ENCODE results near the gene FIG4.
"Not testable (repeated sequence)": the region's sequence is repeated elsewhere in the genome, so short reads cannot be mapped to it uniquely, and the experiment has no call there.

FIG4 gene

GRCh38 chr6:109821428-109821827, 130.3 kb downstream of the FIG4 start:
- no peak for DNase-seq (ENCODE audit: extremely low spot score)
- ChIA-PET CTCF (no interaction called here), POLR2A (no interaction called here)
- TF ChIP-seq HDGF (IDR thresholded peaks at IDR 0.05; ENCODE audit: borderline replicate concordance): no peak
- no peak for TF ChIP-seq NFRKB (IDR thresholded peaks at IDR 0.05)

GRCh38 chr6:109824105-109824504, 133.0 kb downstream of the FIG4 start:
- TF ChIP-seq SUZ12 (IDR thresholded peaks at IDR 0.05): no peak
- no peak for TF ChIP-seq TARDBP (IDR thresholded peaks at IDR 0.05)
- POLR2A ChIA-PET: no interaction called here
- CTCF ChIA-PET: no interaction called here
- no peak for DNase-seq (ENCODE audit: extremely low spot score)

GRCh38 chr6:109826551-109826950, 135.5 kb downstream of the FIG4 start:
- no peak for DNase-seq (ENCODE audit: extremely low spot score)
- ChIA-PET POLR2A (no interaction called here), CTCF (interaction anchor here (0.6 kb wide), 2 partner anchors 86 to 398 kb away, joined by 4 to 6 read pairs; no protein-coding TSS in a partner anchor)
- TF ChIP-seq BHLHE40 (IDR thresholded peaks at IDR 0.05; ENCODE audit: borderline replicate concordance): no peak
- no peak for TF ChIP-seq FOXK2 (IDR thresholded peaks at IDR 0.05)
- no peak for TF ChIP-seq L3MBTL2 (conservative IDR thresholded peaks at IDR 0.05)
- TF ChIP-seq SUZ12 (IDR thresholded peaks at IDR 0.05): no peak
- TF ChIP-seq ARNT (IDR thresholded peaks at IDR 0.05): no peak
- no peak for TF ChIP-seq ELF4 (IDR thresholded peaks at IDR 0.05)
- no peak for TF ChIP-seq PKNOX1 (IDR thresholded peaks at IDR 0.05)

GRCh38 chr6:109831352-109831751, 140.3 kb downstream of the FIG4 start:
- DNase-seq (ENCODE audit: extremely low spot score); POLR2A ChIA-PET; CTCF ChIA-PET: not testable (repeated sequence)

GRCh38 chr6:109834131-109834530, 143.0 kb downstream of the FIG4 start:
- CTCF ChIA-PET: no interaction called here
- POLR2A ChIA-PET: no interaction called here
- no peak for DNase-seq (ENCODE audit: extremely low spot score)
- TF ChIP-seq SP1 (IDR thresholded peaks at IDR 0.05): no peak
- no peak for TF ChIP-seq ELF4 (IDR thresholded peaks at IDR 0.05)
- TF ChIP-seq SUZ12 (IDR thresholded peaks at IDR 0.05): no peak
- TF ChIP-seq NFRKB (IDR thresholded peaks at IDR 0.05): no peak
- TF ChIP-seq BHLHE40 (IDR thresholded peaks at IDR 0.05; ENCODE audit: borderline replicate concordance): no peak
- TF ChIP-seq CTBP1 (IDR thresholded peaks at IDR 0.05; ENCODE audit: borderline replicate concordance): no peak
- no peak for TF ChIP-seq HDGF (IDR thresholded peaks at IDR 0.05; ENCODE audit: borderline replicate concordance)
- TF ChIP-seq FOXA1 (IDR thresholded peaks at IDR 0.05): no peak
- TF ChIP-seq LEF1 (IDR thresholded peaks at IDR 0.05; ENCODE audit: borderline replicate concordance): no peak
- TF ChIP-seq FOXK2 (IDR thresholded peaks at IDR 0.05): no peak
- TF ChIP-seq FOXM1 (IDR thresholded peaks at IDR 0.05; ENCODE audit: borderline replicate concordance): no peak
- no peak for TF ChIP-seq ARNT (IDR thresholded peaks at IDR 0.05)
- no peak for TF ChIP-seq ZNF384 (IDR thresholded peaks at IDR 0.05)

- TF ChIP-seq ELF4 (IDR thresholded peaks at IDR 0.05) (no peak), FOXM1 (IDR thresholded peaks at IDR 0.05; ENCODE audit: borderline replicate concordance) (no peak), FOXA1 (IDR thresholded peaks at IDR 0.05) (no peak), CTBP1 (IDR thresholded peaks at IDR 0.05; ENCODE audit: borderline replicate concordance) (no peak), PKNOX1 (IDR thresholded peaks at IDR 0.05) (no peak), SP1 (IDR thresholded peaks at IDR 0.05) (no peak), SUZ12 (IDR thresholded peaks at IDR 0.05) (no peak), LEF1 (IDR thresholded peaks at IDR 0.05; ENCODE audit: borderline replicate concordance) (no peak), HDGF (IDR thresholded peaks at IDR 0.05; ENCODE audit: borderline replicate concordance) (no peak), TARDBP (IDR thresholded peaks at IDR 0.05) (no peak), ARNT (IDR thresholded peaks at IDR 0.05) (no peak), NFRKB (IDR thresholded peaks at IDR 0.05) (no peak), L3MBTL2 (conservative IDR thresholded peaks at IDR 0.05) (no peak), ZNF384 (IDR thresholded peaks at IDR 0.05) (no peak), BHLHE40 (IDR thresholded peaks at IDR 0.05; ENCODE audit: borderline replicate concordance) (no peak), FOXK2 (IDR thresholded peaks at IDR 0.05) (no peak)
- ChIA-PET POLR2A (no interaction called here), CTCF (no interaction called here)
- no peak for DNase-seq (ENCODE audit: extremely low spot score)
Measured at GRCh38 chr6:109834595-109835437, 143.7 kb downstream of the FIG4 start.

GRCh38 chr6:109840034-109840433, 148.9 kb downstream of the FIG4 start:
- POLR2A ChIA-PET: no interaction called here
- TF ChIP-seq FOXM1 (IDR thresholded peaks at IDR 0.05; ENCODE audit: borderline replicate concordance): no peak
- TF ChIP-seq ELF4 (IDR thresholded peaks at IDR 0.05): no peak
- TF ChIP-seq SP1 (IDR thresholded peaks at IDR 0.05): no peak
- TF ChIP-seq PKNOX1 (IDR thresholded peaks at IDR 0.05): no peak
- no peak for TF ChIP-seq FOXA1 (IDR thresholded peaks at IDR 0.05)
- no peak for DNase-seq (ENCODE audit: extremely low spot score)
- CTCF ChIA-PET: interaction anchor here (0.7 kb wide), 2 partner anchors 34 to 83 kb away, joined by 3 read pairs; no protein-coding TSS in a partner anchor
